Measurements from ENCODE around the gene SRPK3.

GRCh38 chrX:153763989-153764755 is 16.7 kb upstream of the SRPK3 start, which contains the start of gene PLXNB3:
- no peak for TF ChIP-seq POLR2A (IDR thresholded peaks at IDR 0.05)
- TF ChIP-seq, protein P1, sequence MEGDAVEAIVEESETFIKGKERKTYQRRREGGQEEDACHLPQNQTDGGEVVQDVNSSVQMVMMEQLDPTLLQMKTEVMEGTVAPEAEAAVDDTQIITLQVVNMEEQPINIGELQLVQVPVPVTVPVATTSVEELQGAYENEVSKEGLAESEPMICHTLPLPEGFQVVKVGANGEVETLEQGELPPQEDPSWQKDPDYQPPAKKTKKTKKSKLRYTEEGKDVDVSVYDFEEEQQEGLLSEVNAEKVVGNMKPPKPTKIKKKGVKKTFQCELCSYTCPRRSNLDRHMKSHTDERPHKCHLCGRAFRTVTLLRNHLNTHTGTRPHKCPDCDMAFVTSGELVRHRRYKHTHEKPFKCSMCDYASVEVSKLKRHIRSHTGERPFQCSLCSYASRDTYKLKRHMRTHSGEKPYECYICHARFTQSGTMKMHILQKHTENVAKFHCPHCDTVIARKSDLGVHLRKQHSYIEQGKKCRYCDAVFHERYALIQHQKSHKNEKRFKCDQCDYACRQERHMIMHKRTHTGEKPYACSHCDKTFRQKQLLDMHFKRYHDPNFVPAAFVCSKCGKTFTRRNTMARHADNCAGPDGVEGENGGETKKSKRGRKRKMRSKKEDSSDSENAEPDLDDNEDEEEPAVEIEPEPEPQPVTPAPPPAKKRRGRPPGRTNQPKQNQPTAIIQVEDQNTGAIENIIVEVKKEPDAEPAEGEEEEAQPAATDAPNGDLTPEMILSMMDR (IDR thresholded peaks at IDR 0.05): peak; percentile 68 to 93 (median 78)
